ENCODE data around the gene ACOD1. TPM values are rescaled to one million over a fixed set of nuclear protein-coding genes. Genes with fewer than 3 reads are reported as not detected.

Gene ACOD1
- total RNA-seq, 1 donor from 2014 or later = not detected

- peaks cover 17% of the 10 kb centered on the region for H3K27me3 Mint-ChIP-seq (ENCODE audit: low read depth)
- DNase-seq (ENCODE audit: low spot score) = no peak
- H3K27ac Mint-ChIP-seq (ENCODE audit: unreplicated experiment) = no peak overlapping the region
Measured at GRCh38 chr13:76969488-76970365, 21.4 kb downstream of the ACOD1 start.

DNA sequence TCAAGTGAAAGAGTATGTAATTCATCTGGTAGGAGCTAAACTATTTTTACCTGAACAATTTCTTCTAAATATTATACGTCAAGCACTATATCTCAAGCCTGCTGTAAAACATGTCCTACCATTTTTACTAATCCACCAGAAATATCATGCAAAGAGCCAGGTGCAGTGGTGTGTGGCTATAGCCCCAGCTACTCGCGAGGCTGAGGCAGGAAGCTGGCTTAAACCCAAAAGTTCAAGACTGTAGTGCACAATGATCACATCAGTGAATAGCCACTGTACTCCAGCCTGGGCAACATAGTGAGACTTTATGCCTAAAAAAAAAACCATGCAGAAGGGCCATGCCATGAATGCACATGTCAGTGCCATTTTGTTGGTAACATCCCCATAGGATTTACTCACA, 22.9 kb downstream of the ACOD1 start:
- DNase-seq (ENCODE audit: low spot score) = no peak
- H3K27ac Mint-ChIP-seq (ENCODE audit: unreplicated experiment) = no peak overlapping the region
- H3K4me1 Mint-ChIP-seq (ENCODE audit: low read depth) = peaks cover 10% of the 10 kb centered on the region
- no peaks in the 10 kb centered on the region for H3K36me3 Mint-ChIP-seq (ENCODE audit: low read depth)
- H3K9me3 Mint-ChIP-seq (ENCODE audit: low read depth) = no peaks in the 10 kb centered on the region
- peaks cover 18% of the 10 kb centered on the region for H3K27me3 Mint-ChIP-seq (ENCODE audit: low read depth)
- TF ChIP-seq CTCF (IDR thresholded peaks at IDR 0.05) = no peak
- H3K4me3 Mint-ChIP-seq (ENCODE audit: unreplicated experiment) = no peak overlapping the region

More at GRCh38 chr13:76969488-76970365, 21.4 kb downstream of the ACOD1 start:
- H3K36me3 Mint-ChIP-seq (ENCODE audit: low read depth) = no peaks in the 10 kb centered on the region
- no peaks in the 10 kb centered on the region for H3K9me3 Mint-ChIP-seq (ENCODE audit: low read depth)
- no peak overlapping the region for H3K4me3 Mint-ChIP-seq (ENCODE audit: unreplicated experiment)
- TF ChIP-seq CTCF (IDR thresholded peaks at IDR 0.05) = no peak
- H3K4me1 Mint-ChIP-seq (ENCODE audit: low read depth) = peaks cover 21% of the 10 kb centered on the region

GRCh38 chr13:76971851-76972829, 23.8 kb downstream of the ACOD1 start:
- Mint-ChIP-seq H3K36me3 (ENCODE audit: low read depth) (no peaks in the 10 kb centered on the region), H3K27ac (ENCODE audit: unreplicated experiment) (no peak overlapping the region), H3K27me3 (ENCODE audit: low read depth) (peaks cover 21% of the 10 kb centered on the region), H3K4me3 (ENCODE audit: unreplicated experiment) (no peak overlapping the region), H3K9me3 (ENCODE audit: low read depth) (no peaks in the 10 kb centered on the region), H3K4me1 (ENCODE audit: low read depth) (peaks cover 4% of the 10 kb centered on the region)
- TF ChIP-seq CTCF (IDR thresholded peaks at IDR 0.05) = no peak
- no peak for DNase-seq (ENCODE audit: low spot score)

- Mint-ChIP-seq H3K4me3 (ENCODE audit: unreplicated experiment) (no peak overlapping the region), H3K27ac (ENCODE audit: unreplicated experiment) (no peak overlapping the region), H3K27me3 (ENCODE audit: low read depth) (peaks cover 27% of the 10 kb centered on the region), H3K9me3 (ENCODE audit: low read depth) (no peaks in the 10 kb centered on the region), H3K36me3 (ENCODE audit: low read depth) (no peaks in the 10 kb centered on the region), H3K4me1 (ENCODE audit: low read depth) (peaks cover 6% of the 10 kb centered on the region)
- no peak for TF ChIP-seq CTCF (IDR thresholded peaks at IDR 0.05)
- no peak for DNase-seq (ENCODE audit: low spot score)
Measured at GRCh38 chr13:76973920-76974617, 25.8 kb downstream of the ACOD1 start.

Data from chondrocyte (in vitro differentiated cells).